ENCODE data around the gene OXCT1.

OXCT1 gene

DNA sequence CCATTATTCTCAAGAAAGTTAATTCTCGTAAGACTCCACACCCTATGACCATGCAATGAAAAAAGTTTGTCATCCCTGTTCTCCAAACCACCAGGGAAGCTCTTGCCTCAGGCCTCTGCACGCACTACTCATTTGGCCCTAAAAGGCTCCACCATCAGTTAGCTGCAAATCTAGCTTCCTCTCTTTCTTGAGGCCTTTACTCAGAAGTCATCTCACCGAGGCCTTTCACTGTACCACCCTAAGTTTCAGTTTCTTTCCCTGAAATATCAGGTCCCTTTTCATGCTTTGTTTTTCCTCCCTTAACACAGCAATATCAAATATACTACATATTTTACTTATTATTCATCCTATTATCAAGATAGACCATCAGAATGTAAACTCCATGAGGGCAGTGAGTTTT is 39.1 kb downstream of the OXCT1 start:
- no peak for DNase-seq (ENCODE audit: low read depth)
- TF ChIP-seq CTCF (conservative IDR thresholded peaks at IDR 0.05; ENCODE audit: low read depth, low read length) = no peak
- no peak overlapping the region for H3K4me3 ChIP-seq (ENCODE audit: low read depth, low read length)

GRCh38 chr5:41827792-41828191 is 42.4 kb downstream of the OXCT1 start:
- no peak for TF ChIP-seq CTCF (conservative IDR thresholded peaks at IDR 0.05; ENCODE audit: low read depth, low read length)
- DNase-seq (ENCODE audit: low read depth) = no peak
- H3K4me3 ChIP-seq (ENCODE audit: low read depth, low read length) = no peak overlapping the region

DNA sequence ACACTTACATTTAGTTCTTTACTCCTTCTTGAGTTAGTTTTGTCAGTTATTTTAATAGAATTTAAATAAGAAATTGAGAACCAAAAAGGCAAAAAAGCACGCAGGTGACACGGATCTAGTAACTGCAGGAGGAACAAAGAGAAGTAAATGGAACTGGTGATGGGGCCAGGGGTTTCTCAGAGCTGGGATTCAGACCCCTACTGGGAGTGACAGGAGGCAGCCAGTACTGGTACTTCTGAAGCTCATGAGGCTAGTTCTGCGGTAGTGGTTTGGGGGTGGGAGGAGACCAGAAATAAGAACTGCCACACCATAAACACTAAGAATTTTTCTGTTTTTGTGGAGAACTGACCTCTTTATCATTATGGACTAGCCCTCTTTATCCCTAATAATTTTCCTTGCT is 48.2 kb downstream of the OXCT1 start:
- no peak for TF ChIP-seq CTCF (conservative IDR thresholded peaks at IDR 0.05; ENCODE audit: low read depth, low read length)
- no peak for DNase-seq (ENCODE audit: low read depth)
- H3K4me3 ChIP-seq (ENCODE audit: low read depth, low read length) = no peak overlapping the region

GRCh38 chr5:41821051-41821450 is 49.2 kb downstream of the OXCT1 start:
- no peak for TF ChIP-seq CTCF (conservative IDR thresholded peaks at IDR 0.05; ENCODE audit: low read depth, low read length)
- no peak for DNase-seq (ENCODE audit: low read depth)
- H3K4me3 ChIP-seq (ENCODE audit: low read depth, low read length) = no peak overlapping the region

- no peak for DNase-seq (ENCODE audit: low read depth)
- no peak overlapping the region for H3K4me3 ChIP-seq (ENCODE audit: low read depth, low read length)
- TF ChIP-seq CTCF (conservative IDR thresholded peaks at IDR 0.05; ENCODE audit: low read depth, low read length) = no peak
These were observed 50.1 kb downstream of the OXCT1 start for GRCh38 chr5:41820150-41820549.

- H3K4me3 ChIP-seq (ENCODE audit: low read depth, low read length) = no peak overlapping the region
- no peak for TF ChIP-seq CTCF (conservative IDR thresholded peaks at IDR 0.05; ENCODE audit: low read depth, low read length)
- no peak for DNase-seq (ENCODE audit: low read depth)
These were observed 52.5 kb downstream of the OXCT1 start for GRCh38 chr5:41817625-41818301.

DNA sequence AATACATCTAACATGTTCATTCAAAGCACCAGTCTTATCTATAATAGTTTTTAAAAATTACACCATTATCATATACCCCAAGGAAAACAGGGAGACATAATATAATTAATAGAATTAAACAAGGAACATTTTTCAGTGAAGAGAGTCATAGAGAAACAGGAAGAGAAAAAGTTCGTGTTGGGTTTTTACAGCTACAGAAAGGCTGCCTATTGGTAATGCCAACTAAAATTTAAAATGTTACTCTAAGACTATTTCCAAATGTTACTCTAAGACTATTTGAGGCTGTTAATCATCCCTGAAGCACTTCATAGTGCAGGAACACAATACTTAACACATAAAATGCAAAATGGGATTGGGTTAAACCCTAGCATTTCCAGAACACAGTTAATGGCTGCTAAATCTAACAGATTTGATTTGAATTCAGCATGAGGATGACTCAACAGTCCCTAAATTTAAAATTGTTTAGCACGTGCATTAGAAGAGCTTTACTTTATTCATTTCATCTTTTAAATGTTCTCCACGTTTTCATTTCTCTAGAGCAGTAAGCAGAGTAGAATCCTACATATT is 54.5 kb downstream of the OXCT1 start:
- H3K4me3 ChIP-seq (ENCODE audit: low read depth, low read length) = no peak overlapping the region
- TF ChIP-seq CTCF (conservative IDR thresholded peaks at IDR 0.05; ENCODE audit: low read depth, low read length) = no peak
- DNase-seq (ENCODE audit: low read depth) = no peak
